BE2C (cell line): Measurements from ENCODE around the gene SLC4A7.
"Not testable (repeated sequence)": the region's sequence is repeated elsewhere in the genome, so short reads cannot be mapped to it uniquely, and the experiment has no call there.

ENCODE experiments used
- DNase-seq: peaks from one replicate; pipeline ENCODE4 v3.0.0-alpha.2; 2020
- H3K27me3 ChIP-seq: fragments of 250-450 bp; sonication (Bioruptor Pico); 2 replicates; pipeline ENCODE4 v1.5.1; 2020; ENCODE audit warnings: mild to moderate bottlenecking
- H3K36me3 ChIP-seq: fragments of 250-450 bp; sonication (Bioruptor Pico); 2 replicates; pipeline ENCODE4 v1.5.1; 2020; ENCODE audit warnings: mild to moderate bottlenecking
- H3K4me1 ChIP-seq: fragments of 250-450 bp; sonication (Bioruptor Pico); 2 replicates; pipeline ENCODE4 v1.5.1; 2020
- H3K4me3 ChIP-seq: 2 replicates; pipeline ENCODE4 v1.5.1; 2011; ENCODE audit warnings: low read depth, low read length
- H3K9me3 ChIP-seq: fragments of 250-450 bp; sonication (Bioruptor Pico); 2 replicates; pipeline ENCODE4 v1.5.1; 2020
- CTCF ChIP-seq: IDR thresholded peaks from 2 replicates; pipeline ENCODE4 v1.5.1; 2012; ENCODE audit warnings: mild to moderate bottlenecking, low read depth, low read length

The SLC4A7 gene

GRCh38 chr3:27335571-27335970 lies 148.6 kb downstream of the SLC4A7 start:
- H3K27me3 ChIP-seq: no peaks in the 10 kb centered on the region
- no peaks in the 10 kb centered on the region for H3K36me3 ChIP-seq
- no peak overlapping the region for H3K4me3 ChIP-seq
- TF ChIP-seq CTCF: no peak
- H3K9me3 ChIP-seq: no peaks in the 10 kb centered on the region
- H3K4me1 ChIP-seq: no peaks in the 10 kb centered on the region
- DNase-seq: no peak

- Histone ChIP-seq H3K27me3 (no peaks in the 10 kb centered on the region), H3K36me3 (no peaks in the 10 kb centered on the region), H3K4me3 (no peak overlapping the region), H3K9me3 (no peaks in the 10 kb centered on the region), H3K4me1 (no peaks in the 10 kb centered on the region)
- TF ChIP-seq CTCF: no peak
- DNase-seq: no peak
Measured at GRCh38 chr3:27333843-27334242, 150.3 kb downstream of the SLC4A7 start.

GRCh38 chr3:27328982-27329762 lies 155.0 kb downstream of the SLC4A7 start:
- not testable (repeated sequence) for H3K9me3 ChIP-seq, H3K36me3 ChIP-seq, H3K27me3 ChIP-seq, H3K4me1 ChIP-seq, DNase-seq, H3K4me3 ChIP-seq

GRCh38 chr3:27326629-27327545 lies 157.3 kb downstream of the SLC4A7 start:
- Histone ChIP-seq H3K4me3 (no peak overlapping the region), H3K9me3 (no peaks in the 10 kb centered on the region), H3K27me3 (no peaks in the 10 kb centered on the region), H3K36me3 (no peaks in the 10 kb centered on the region), H3K4me1 (no peaks in the 10 kb centered on the region)
- no peak for TF ChIP-seq CTCF
- DNase-seq: no peak

GRCh38 chr3:27326202-27326601 lies 158.0 kb downstream of the SLC4A7 start:
- H3K4me1 ChIP-seq: no peaks in the 10 kb centered on the region
- H3K27me3 ChIP-seq: no peaks in the 10 kb centered on the region
- no peak for DNase-seq
- no peak overlapping the region for H3K4me3 ChIP-seq
- no peaks in the 10 kb centered on the region for H3K36me3 ChIP-seq
- no peaks in the 10 kb centered on the region for H3K9me3 ChIP-seq
- TF ChIP-seq CTCF: no peak

GRCh38 chr3:27325419-27325818 lies 158.8 kb downstream of the SLC4A7 start:
- no peak overlapping the region for H3K4me3 ChIP-seq
- no peak for DNase-seq
- H3K27me3 ChIP-seq: no peaks in the 10 kb centered on the region
- H3K36me3 ChIP-seq: no peaks in the 10 kb centered on the region
- no peaks in the 10 kb centered on the region for H3K4me1 ChIP-seq
- TF ChIP-seq CTCF: no peak
- no peaks in the 10 kb centered on the region for H3K9me3 ChIP-seq
